ENCODE data around the gene TECR. TPM values are rescaled to one million over a fixed set of nuclear protein-coding genes. Genes with fewer than 3 reads are reported as not detected.
A peak's percentile ranks its signal among the peaks of the same experiment; 100 is the strongest.

Gene TECR
- total RNA-seq, 2 experiments from 2014 or later: 93.5 to 98.5 TPM

- CTCF ChIA-PET: interaction anchor here (1.0 to 2.0 kb wide), 3 partner anchors 10 to 35 kb away, joined by 3 to 9 read pairs (median 3); no protein-coding TSS in a partner anchor
- POLR2A ChIA-PET: interaction anchor here (0.7 kb wide), 1 partner anchor 12 kb away, joined by 3 read pairs; no protein-coding TSS in a partner anchor
- H3K4me1 Mint-ChIP-seq (ENCODE audit: low read depth): peaks cover 52% of the 10 kb centered on the region
- TF ChIP-seq CTCF (IDR thresholded peaks at IDR 0.05): no peak
- DNase-seq (no peak), ATAC-seq (no peak)
- no peaks in the 10 kb centered on the region for H3K9me3 Mint-ChIP-seq
- intact Hi-C loops (cut with micrococcal nuclease): no loop called here
- H3K27ac Mint-ChIP-seq: peak overlapping the region; percentile 40
- peak overlapping the region; percentile 81 for H3K4me3 Mint-ChIP-seq
- no peaks in the 10 kb centered on the region for H3K27me3 Mint-ChIP-seq
- H3K36me3 Mint-ChIP-seq (ENCODE audit: low read depth): peaks cover 41% of the 10 kb centered on the region
Measured at GRCh38 chr19:14514215-14514863, 15.1 kb upstream of the TECR start.

- H3K4me1 Mint-ChIP-seq (ENCODE audit: low read depth): peaks cover 57% of the 10 kb centered on the region
- intact Hi-C loops (cut with micrococcal nuclease): no loop called here
- ChIA-PET POLR2A (interaction anchor here (0.8 to 3.5 kb wide), 5 partner anchors 8 to 1363 kb away, joined by 3 to 23 read pairs (median 5); partner anchors contain the start of gene GIPC1), CTCF (no interaction called here)
- no peaks in the 10 kb centered on the region for H3K27me3 Mint-ChIP-seq
- no peak for TF ChIP-seq CTCF (IDR thresholded peaks at IDR 0.05)
- DNase-seq: no peak
- no peaks in the 10 kb centered on the region for H3K9me3 Mint-ChIP-seq
- peak overlapping the region; percentile 73 for H3K27ac Mint-ChIP-seq
- ATAC-seq: no peak
- H3K4me3 Mint-ChIP-seq: peak overlapping the region; percentile 81
- peaks cover 41% of the 10 kb centered on the region for H3K36me3 Mint-ChIP-seq (ENCODE audit: low read depth)
Measured at GRCh38 chr19:14515501-14516047, 13.8 kb upstream of the TECR start.

- peaks cover 52% of the 10 kb centered on the region for H3K4me1 Mint-ChIP-seq (ENCODE audit: low read depth)
- H3K9me3 Mint-ChIP-seq: no peaks in the 10 kb centered on the region
- intact Hi-C loops (cut with micrococcal nuclease): no loop called here
Measured at GRCh38 chr19:14516048-14516534, 13.3 kb upstream of the TECR start.

GRCh38 chr19:14516746-14517438, 12.5 kb upstream of the TECR start:
- H3K9me3 Mint-ChIP-seq: no peaks in the 10 kb centered on the region
- ChIA-PET CTCF (interaction anchor here (1.1 to 1.8 kb wide), 3 partner anchors 10 to 40 kb away, joined by 3 to 8 read pairs (median 3); no protein-coding TSS in a partner anchor), POLR2A (interaction anchor here (0.7 to 3.5 kb wide), 10 partner anchors 9 to 1364 kb away, joined by 3 to 23 read pairs (median 4); partner anchors contain the start of genes DDX39A, GIPC1 and PKN1)
- no peaks in the 10 kb centered on the region for H3K27me3 Mint-ChIP-seq
- DNase-seq (peak; percentile 32), ATAC-seq (no peak)
- peak overlapping the region; percentile 81 for H3K4me3 Mint-ChIP-seq
- H3K27ac Mint-ChIP-seq: peak overlapping the region; percentile 73
- intact Hi-C loops (cut with micrococcal nuclease): no loop called here
- H3K4me1 Mint-ChIP-seq (ENCODE audit: low read depth): peaks cover 55% of the 10 kb centered on the region
- TF ChIP-seq CTCF (IDR thresholded peaks at IDR 0.05): no peak
- peaks cover 41% of the 10 kb centered on the region for H3K36me3 Mint-ChIP-seq (ENCODE audit: low read depth)

More at GRCh38 chr19:14516048-14516534, 13.3 kb upstream of the TECR start:
- ATAC-seq: no peak
- no peak for TF ChIP-seq CTCF (IDR thresholded peaks at IDR 0.05)
- H3K27ac Mint-ChIP-seq: peak overlapping the region; percentile 73
- peak overlapping the region; percentile 81 for H3K4me3 Mint-ChIP-seq
- no peaks in the 10 kb centered on the region for H3K27me3 Mint-ChIP-seq
- peaks cover 41% of the 10 kb centered on the region for H3K36me3 Mint-ChIP-seq (ENCODE audit: low read depth)
- ChIA-PET CTCF (interaction anchor here (1.1 kb wide), 1 partner anchor 9 kb away, joined by 3 read pairs; no protein-coding TSS in a partner anchor), POLR2A (interaction anchor here (0.6 to 3.5 kb wide), 7 partner anchors 8 to 1364 kb away, joined by 3 to 23 read pairs (median 4); partner anchors contain the start of gene GIPC1)
- DNase-seq: no peak
